SKM-1 (cell line): ENCODE measurements around the gene ZC3H12C.

ENCODE experiments used
- DNase-seq: peaks from one replicate; lab custom pipeline; 2025; ENCODE audit not compliant: unreplicated experiment; lab: John Stamatoyannopoulos, UW

Gene ZC3H12C

DNA sequence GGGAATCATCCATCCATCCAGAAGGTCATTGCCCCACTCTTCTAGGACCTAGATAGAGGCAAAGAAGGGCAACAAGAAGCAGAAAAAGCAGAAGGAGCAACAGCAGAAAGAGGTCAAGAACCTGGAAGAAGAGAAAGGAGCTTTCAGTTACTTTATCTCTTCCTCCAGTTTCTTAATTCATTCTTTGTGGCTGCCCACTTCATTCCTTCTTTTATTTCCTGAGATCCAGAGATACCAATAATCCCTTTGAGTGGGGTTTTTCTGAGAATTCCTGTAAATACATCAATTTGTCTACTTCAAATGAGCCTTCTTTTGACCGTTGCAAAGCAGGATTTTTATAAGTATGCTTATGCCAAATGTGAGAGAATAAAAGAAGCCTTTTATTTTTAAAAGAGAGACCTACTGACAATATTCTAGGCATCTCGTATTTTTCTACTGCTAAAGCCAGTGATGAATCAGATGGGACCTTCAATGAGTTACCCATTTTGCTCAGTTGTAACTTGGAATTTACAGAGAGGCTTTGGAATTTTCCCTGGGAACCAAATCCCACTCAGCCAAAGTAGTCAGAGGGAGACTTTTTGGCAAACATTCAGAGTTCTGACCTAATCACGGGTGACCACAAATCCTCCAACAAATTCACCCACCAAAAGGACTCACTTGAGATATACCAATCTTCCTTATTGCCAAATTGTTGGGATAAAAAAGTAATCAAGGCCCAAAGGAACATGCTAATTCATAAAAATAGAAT is 54.9 kb downstream of the ZC3H12C start:
- DNase-seq, result no peak

DNA sequence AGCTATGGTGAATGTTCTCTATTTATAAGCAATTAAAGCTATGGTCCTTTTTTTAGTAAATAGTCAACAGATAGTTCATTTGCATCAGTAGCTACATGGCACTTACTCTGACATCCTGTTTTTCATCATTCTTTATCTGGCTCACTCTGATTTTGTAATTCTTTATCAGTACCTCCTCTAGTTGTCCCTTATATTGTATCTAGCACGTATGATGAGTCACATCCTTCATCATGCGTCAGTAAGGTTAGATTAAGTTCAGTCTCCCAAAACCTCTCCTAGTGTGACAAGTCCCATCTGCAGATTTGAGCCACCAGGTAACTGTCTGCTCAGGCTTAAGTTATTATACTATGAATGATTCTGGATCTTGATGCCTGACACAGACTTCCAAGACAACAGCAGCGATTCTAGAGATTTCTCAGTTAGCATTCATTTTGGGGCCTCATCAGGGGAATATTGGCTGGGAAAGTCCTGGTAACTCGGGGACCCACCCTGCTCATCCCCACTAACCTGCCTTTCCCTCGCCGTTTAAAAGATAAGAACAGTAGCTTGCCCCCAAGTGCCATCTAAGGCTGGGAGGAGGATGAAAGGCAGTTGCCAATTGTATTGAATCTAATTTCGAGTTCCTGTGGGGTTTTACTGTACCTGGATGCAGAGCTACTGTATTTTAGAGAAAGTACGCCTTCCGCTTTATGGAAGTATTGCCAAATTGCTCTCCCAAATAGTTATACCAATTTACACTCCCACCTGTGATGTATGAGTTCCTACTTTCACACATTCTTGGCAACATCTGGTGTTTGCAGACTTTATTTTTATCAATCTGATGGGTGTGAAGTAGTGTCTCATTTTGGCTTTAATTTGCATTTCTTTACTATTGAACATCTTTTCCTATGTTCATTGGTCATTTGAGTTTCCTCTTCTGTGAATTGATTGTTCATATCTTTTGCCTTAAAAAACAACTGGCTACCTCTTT is 55.9 kb downstream of the ZC3H12C start:
- DNase-seq, result no peak

DNA sequence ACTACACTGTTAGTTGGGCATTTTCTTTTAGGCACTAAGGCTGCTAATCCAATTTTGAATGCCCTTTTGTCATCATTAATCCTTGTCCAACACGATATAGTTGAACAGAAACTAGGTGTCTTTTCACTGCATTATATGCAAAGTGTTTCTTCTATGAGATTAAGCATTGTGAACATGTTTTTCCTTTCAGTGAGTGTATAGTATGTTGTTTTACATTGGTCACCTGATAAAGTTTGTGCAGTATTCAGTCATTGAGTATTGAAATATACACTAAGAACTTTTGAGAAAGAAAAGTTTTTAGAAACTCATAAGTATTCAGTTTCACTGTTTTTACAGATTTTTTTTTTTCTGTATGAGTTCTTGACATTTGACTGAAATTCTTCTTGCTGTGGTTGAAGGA is 59.0 kb downstream of the ZC3H12C start:
- no peak for DNase-seq

DNA sequence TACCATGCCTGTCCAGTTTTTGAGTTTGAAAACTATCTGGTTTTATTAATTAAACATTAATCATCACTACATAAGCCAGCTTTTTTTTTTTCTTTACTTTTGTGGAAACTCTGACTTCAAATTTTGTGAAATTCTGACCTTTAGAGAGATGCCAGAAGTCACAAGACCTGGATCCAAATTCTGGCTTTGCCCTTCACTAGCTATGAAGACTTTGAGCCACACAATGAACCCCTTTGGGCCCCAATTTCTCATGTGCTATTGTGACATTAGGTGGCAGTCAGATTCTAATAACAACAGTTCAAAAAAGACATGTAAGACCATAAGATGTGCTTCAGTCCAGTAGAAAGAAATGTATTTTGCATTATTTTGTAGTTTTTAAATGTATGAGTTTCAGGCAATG is 60.3 kb downstream of the ZC3H12C start:
- DNase-seq, result no peak

DNA sequence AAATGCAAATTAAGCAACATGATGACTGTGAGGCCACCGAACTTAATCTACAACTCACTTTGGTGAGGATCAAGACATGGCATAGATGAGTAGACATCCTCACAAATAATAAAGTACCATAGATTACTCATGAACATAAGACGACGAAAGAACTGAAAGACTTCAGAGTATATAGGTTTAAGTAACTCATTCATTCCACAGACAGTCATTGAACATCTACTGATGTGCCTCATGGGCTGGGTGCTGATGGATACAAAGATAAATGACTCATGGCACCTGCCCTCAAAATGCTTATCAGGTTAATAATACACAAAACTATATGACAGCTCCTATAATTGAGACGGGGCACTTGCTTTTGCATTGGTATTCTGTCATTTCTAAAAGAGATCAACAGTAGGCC is 63.3 kb downstream of the ZC3H12C start:
- no peak for DNase-seq

DNA sequence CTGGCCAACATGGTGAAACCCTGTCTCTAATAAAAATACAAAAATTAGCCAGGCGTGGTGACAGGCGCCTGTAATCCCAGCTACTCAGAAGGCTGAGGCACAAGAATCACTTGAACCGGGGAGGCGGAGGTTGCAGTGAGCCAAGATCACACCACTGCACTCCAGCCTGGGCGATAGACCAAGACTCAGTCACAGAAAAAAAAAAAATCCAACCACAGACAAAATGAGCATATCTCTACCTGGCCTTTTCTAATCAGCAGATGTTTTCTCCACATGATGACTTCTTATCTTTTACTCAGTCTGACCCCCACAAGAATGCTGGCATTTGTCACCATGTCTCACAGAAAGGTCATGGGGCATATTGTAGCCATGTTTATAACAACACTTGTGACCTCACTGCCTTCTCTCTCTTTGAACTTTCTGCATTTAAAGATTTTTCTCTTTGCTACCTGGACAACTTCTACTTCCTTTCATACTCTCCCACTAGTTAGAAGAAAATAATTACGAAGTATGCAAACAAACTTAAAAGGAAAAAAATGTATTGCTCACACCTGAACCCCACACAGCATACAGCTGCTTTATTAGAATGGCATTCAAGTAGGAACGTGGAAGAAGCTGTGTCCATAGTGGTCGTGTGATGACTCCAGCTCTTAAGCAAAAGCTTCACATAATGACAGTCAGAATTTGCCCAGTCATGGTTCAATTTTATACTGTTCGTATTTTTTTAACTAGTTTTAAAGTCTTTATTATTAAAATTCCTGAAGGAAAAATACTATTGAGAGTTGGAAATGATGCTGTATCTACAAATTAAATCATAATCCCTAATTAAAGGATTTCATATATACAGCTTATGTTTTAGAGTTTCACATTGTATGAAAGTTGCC is 65.4 kb downstream of the ZC3H12C start:
- DNase-seq, result no peak

DNA sequence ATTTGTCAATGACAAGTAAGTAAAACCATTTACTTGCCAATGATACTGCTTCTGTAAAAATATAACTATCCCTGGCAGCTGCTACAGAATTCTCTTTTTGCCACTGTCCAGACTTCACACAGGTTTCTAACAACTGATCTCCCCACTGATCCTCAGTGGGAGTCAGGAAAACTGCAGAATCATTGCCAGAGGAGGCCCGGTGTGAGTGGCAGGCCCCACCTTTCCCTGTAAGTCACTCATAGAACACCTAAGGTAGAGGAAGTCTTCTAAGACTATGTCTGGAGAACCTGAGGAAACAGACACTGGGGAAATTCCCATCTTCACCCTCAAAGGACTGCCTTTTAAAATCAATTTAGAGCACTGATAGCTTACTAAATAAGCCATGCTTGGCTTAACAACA is 66.3 kb downstream of the ZC3H12C start:
- DNase-seq, result no peak

DNA sequence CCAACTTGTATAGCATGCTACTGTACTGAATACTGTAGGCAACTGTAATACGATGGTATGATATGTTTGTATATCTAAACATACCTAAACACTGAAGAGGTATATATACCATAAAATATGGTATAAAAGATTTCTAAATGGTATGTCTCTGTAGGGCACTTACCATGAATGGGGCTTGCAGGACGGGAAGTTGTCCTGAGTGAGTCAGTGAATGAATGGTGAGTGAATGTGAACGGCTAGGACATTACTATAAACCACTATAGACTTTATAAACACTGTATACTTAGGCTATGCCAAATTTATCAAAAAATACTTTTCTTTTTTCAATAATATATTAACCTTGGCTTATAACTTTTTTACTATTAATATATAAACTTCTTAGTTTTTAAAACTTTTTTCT is 66.8 kb downstream of the ZC3H12C start:
- no peak for DNase-seq

DNA sequence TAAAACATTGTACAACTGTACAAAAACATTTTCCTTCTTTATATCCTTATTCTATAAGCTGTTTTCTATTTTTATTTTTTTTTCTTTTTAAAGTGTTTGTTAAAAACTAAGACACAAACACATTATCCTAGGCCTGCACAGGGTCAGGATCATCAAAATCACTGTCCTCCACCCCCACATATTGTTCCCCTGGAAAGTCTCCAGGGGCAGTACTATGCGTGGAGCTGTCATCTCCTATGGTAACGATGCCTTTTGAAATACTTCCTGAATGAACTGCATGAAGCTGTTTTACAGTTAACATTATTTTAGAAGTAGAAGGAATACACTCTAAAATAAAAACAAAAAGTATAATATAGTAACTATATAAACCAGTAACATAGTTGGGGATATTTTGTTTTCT is 67.2 kb downstream of the ZC3H12C start:
- DNase-seq, result no peak

DNA sequence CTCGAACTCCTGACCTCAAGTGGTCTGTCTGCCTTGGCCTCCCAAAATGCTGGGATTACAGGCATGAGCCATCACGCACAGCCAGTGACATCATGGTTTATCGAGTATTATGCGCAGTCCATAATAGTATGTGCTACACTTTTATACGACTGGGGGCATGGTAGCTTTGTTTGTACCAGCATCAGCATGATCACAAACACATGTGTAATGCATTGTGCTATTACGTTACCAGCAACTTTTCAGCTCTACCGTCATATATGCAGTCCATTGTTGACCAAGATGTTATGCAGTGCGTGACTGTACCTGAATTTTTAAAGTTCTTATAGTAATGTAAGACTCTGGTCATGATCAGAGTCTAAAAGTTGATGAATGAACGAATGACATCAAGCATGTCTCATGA is 67.9 kb downstream of the ZC3H12C start:
- no peak for DNase-seq

DNA sequence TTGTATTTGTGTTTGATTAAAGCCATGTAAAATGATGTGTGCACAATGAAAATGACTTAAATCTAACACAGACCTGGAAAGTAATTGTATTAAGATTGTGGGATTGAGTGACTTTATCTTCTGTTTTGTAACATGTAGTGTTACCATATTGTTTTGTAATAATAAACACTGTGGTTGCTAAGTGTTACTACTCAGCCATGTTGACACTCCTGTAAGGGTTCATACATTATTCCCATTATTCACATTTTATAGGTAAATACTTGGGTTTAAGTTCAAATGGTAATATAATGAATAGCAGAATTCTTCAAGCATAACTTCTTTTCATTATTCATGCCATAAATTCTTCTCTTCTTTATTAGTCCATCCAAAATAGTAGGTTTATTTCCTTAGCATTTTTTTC is 69.0 kb downstream of the ZC3H12C start:
- no peak for DNase-seq

DNA sequence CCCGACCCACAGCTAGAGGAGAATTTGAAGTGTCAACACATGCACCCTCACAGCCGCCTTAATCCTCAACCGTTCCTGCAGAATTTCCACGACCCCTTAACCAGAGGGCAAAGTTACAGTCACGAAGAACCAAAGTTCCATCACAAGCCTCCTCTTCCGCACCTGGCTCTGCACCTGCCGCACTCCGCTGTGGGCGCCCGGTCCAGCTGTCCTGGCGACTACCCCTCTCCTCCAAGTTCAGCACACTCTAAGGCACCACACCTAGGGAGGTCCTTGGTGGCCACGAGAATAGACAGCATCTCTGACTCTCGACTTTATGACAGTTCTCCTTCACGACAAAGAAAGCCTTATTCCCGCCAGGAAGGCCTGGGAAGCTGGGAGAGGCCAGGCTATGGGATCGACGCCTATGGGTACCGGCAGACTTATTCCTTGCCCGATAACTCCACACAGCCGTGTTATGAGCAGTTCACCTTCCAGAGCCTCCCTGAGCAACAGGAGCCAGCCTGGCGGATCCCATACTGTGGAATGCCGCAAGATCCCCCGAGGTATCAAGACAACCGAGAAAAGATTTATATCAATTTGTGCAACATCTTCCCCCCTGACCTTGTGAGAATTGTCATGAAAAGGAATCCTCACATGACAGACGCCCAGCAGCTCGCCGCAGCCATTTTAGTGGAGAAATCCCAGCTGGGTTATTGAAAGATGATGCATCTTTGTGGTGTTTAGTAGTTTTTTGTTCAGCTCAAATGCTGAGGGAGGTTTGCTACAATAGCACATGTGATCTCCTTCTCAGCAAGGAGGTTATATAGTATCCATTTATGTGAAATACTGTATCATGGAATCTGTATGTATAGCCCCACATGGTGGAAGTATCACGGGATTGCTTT is 72.1 kb downstream of the ZC3H12C start:
- no peak for DNase-seq

DNA sequence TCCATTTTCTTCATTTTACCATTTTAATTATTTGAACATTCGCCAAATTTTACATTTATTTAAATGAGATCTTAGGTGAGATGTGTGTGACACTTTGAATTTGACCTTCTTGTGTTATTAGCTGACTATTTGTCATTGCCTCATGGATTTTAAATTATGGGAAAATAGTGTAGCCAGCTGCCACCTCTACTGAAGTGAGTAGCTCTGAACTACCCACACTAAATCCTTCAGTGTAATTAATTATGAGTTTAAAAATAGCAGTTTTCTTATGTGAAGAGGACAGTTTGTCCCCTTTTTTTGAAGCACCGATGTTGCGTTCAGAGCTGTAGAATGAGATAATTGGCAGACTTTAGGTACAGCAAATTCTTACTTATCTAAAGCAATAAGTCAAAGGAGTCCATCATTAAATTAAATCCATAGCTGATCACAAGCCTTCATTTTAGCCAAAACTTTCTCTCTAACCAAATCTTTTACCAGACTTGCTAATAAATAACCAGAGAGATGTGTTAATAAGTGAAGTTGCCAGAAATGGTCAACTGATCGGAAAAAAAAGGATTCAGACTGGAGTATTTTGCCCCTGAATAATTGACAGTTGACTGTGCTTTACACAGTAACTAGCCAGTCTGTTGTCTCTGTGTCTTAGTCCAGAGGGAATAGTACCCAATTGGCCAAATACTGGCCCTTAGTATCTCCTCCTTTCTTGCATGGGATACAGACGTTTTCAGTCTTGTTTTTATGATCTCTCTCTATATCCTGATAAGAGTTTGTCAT is 75.0 kb downstream of the ZC3H12C start:
- no peak for DNase-seq

DNA sequence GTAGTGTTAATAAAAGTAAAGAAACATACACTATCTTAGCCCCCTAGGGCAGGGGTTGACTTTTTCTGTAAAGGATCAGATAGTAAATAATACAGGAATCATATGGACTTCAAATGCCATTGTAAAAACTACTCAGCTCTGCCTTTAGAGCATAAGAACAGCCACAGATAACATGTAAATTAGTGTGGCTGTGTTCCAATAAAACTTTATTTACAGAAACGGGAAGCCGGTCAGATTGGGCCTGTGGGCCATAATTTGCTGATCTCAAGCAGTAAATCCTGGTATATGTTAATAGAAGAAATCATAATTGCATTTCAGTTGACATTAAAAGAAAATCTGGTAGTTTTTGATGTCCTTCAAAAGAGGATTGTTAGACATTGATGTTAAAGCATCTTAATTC is 76.5 kb downstream of the ZC3H12C start:
- no peak for DNase-seq

DNA sequence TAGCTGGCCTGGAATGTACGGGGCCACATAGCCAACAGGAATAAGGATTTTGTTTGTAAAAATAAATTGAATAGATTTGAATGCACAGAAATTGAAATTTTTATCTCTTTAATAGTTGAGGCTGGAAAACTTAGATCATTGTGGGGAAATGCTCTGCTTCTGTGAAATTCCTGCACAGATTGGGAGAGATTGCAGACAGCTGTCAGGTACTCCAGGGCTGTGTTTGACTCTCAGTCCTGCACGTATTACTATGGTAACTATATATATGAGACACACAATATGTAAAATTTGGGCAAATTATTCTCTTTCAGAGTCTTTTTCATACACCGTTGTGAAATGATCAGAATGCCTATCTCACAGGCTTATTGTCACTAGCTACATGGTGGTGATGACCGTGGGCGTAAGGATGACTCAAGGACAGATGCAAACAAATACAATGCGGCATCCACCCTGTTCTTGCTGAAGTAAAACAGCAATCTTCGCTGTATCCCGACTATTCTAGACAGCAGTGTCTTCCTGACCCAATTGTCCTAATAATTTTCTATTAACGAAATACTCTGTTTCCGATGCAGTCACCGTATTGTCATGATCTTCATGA is 79.4 kb downstream of the ZC3H12C start:
- no peak for DNase-seq

DNA sequence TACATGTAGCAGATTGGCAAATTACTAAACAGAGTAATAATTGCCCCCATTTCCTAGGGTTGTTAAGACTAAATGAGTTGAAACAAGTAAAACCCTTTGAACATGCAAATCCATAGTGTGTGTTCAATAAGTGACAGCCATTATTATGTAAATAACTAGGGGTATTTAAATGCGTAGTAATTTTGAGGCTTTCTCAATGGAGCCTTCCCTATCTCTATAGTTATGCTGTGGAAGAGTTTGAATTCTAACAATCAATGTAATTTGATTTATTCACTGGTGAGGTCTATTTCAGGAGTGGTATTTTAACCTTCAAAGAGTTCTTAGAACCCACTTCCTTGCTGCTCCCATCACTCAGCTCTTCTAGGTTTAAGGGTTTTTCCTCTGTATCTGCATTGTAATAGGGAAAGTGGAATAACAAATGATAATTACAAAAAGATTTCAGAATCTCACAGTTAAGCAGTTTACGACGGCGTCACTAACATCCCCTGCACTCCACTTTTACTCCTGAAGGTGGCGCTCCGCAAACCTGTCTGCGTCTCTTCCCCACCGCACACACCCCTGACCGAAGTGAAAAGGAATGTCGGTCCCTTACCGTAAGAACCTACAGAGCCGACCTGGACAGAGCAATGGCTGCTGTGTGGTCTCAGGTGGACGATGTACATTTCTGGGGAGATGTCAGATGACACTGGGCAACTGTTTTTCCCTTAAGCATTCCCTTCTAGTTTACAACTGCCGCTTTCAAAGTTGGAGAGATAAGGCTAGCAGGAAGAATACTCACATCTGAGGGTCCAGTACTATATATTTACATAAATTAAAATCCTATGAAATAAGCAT is 80.8 kb downstream of the ZC3H12C start:
- no peak for DNase-seq

DNA sequence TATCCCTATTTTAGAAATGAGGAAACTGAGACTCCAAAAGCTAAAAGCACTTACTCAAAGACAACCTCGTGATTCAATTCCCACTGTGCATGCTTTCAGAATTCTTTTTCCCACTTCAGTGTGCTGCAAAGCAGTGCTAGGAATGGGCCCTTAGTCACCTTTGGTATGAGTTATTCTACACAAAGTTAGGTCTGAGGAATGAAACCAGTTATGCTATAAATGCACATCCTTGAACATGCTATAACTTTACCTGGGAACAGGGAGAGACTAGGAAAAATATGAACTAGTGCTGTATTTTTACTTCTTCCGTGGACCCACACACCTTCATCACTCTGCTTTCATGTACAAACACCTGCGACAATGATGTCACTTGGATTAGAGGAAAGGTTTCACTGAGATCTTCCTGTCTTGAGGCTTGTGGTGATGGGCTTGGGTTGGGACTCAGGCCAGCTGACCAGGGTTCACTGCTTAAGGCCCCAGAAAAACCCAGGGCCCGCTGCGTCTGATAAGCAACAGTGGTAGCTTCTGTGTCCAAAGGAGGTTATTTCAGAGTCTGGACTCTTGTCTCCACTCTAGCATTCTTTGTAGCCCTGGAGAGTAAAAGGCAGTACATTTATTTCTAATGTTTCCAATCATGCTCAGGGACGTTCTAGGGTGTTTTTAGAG is 81.6 kb downstream of the ZC3H12C start:
- no peak for DNase-seq
